HepG2 (cell line): ENCODE measurements around the gene SPTB. TPM values are rescaled to one million over a fixed set of nuclear protein-coding genes. Genes with fewer than 3 reads are reported as not detected.

Experiments
- ARID4A ChIP-seq: sonication (generic); formaldehyde crosslinking; IDR thresholded peaks from 2 replicates; pipeline ENCODE4 v1.5.0; 2020; ENCODE audit warnings: mild to moderate bottlenecking, missing genetic modification reagents, borderline replicate concordance
- ASH2L ChIP-seq: fragments of 300-600, 200-600 bp; sonication (generic); IDR thresholded peaks from 2 replicates; pipeline ENCODE4 v1.7.0; 2017; ENCODE audit warnings: low read depth, mild to moderate bottlenecking, moderate library complexity, mixed read lengths, low read length; ENCODE audit not compliant: insufficient read length
- HOXD1 ChIP-seq: sonication (generic); formaldehyde crosslinking; IDR thresholded peaks from 2 replicates; pipeline ENCODE4 v1.5.0; 2020; ENCODE audit warnings: missing genetic modification reagents
- KLF11 ChIP-seq: IDR thresholded peaks from 2 replicates; pipeline ENCODE4 v1.6.1; 2016; ENCODE audit warnings: missing compliant biosample characterization
- MAF1 ChIP-seq: sonication (generic); formaldehyde crosslinking; IDR thresholded peaks from 2 replicates; pipeline ENCODE4 v1.5.0; 2020; ENCODE audit warnings: missing genetic modification reagents, borderline replicate concordance
- MAX ChIP-seq: IDR thresholded peaks from 2 replicates; pipeline ENCODE4 v1.6.1; 2012; ENCODE audit warnings: inconsistent platforms
- MBD4 ChIP-seq: IDR thresholded peaks from 2 replicates; pipeline ENCODE4 v1.6.1; 2012; ENCODE audit warnings: low read length, inconsistent platforms, borderline replicate concordance
- NFKB2 ChIP-seq: sonication (generic); formaldehyde crosslinking; IDR thresholded peaks from 2 replicates; pipeline ENCODE4 v1.4.0; 2020; ENCODE audit warnings: missing genetic modification reagents, borderline replicate concordance
- SALL1 ChIP-seq: sonication (generic); formaldehyde crosslinking; IDR thresholded peaks from 2 replicates; pipeline ENCODE4 v1.8.0; 2022; ENCODE audit warnings: mild to moderate bottlenecking, missing genetic modification reagents
- SALL2 ChIP-seq: sonication (generic); formaldehyde crosslinking; IDR thresholded peaks from 2 replicates; pipeline ENCODE4 v1.8.1; 2023; ENCODE audit warnings: mild to moderate bottlenecking, missing genetic modification reagents, inconsistent platforms
- SOX6 ChIP-seq, 2 experiments: fragments of 450-650 bp in 1 of 2; sonication (generic) in 1 of 2; formaldehyde crosslinking in 1 of 2; IDR thresholded peaks; 2 replicates each; pipeline versions ENCODE4 v1.4.0 to v1.6.1; 2017 to 2020; ENCODE audit warnings: antibody characterized with exemption in 1 of 2, mild to moderate bottlenecking in 1 of 2, missing genetic modification reagents in 1 of 2
- ZNF18 ChIP-seq: sonication (generic); formaldehyde crosslinking; IDR thresholded peaks from 2 replicates; pipeline ENCODE4 v1.8.0; 2022; ENCODE audit warnings: mild to moderate bottlenecking, missing genetic modification reagents; ENCODE audit not compliant: insufficient replicate concordance
- ZNF414 ChIP-seq: sonication (generic); formaldehyde crosslinking; IDR thresholded peaks from 2 replicates; pipeline ENCODE4 v1.5.0; 2020; ENCODE audit warnings: missing genetic modification reagents
- ZNF446 ChIP-seq: sonication (generic); formaldehyde crosslinking; IDR thresholded peaks from 2 replicates; pipeline ENCODE4 v1.5.0; 2020; ENCODE audit warnings: mild to moderate bottlenecking, missing genetic modification reagents
- ZNF7 ChIP-seq: IDR thresholded peaks from 2 replicates; pipeline ENCODE4 v1.6.1; 2016; ENCODE audit warnings: missing biosample characterization, missing genetic modification reagents
- ZNF704 ChIP-seq: sonication (generic); formaldehyde crosslinking; IDR thresholded peaks from 2 replicates; pipeline ENCODE4 v1.8.1; 2023; ENCODE audit warnings: mild to moderate bottlenecking, inconsistent platforms, moderate library complexity, missing genetic modification reagents, borderline replicate concordance
- ZNF775 ChIP-seq: sonication (generic); formaldehyde crosslinking; IDR thresholded peaks from 2 replicates; pipeline ENCODE4 v1.4.0; 2020; ENCODE audit warnings: missing genetic modification reagents, mild to moderate bottlenecking, moderate library complexity, borderline replicate concordance
- ZNF777 ChIP-seq: sonication (generic); formaldehyde crosslinking; IDR thresholded peaks from 2 replicates; pipeline ENCODE4 v1.4.0; 2020; ENCODE audit warnings: missing genetic modification reagents
- ZSCAN29 ChIP-seq: sonication (generic); formaldehyde crosslinking; conservative IDR thresholded peaks from 2 replicates; pipeline ENCODE4 v1.4.0; 2020; ENCODE audit warnings: mild to moderate bottlenecking, missing genetic modification reagents
- polyA plus RNA-seq, 8 experiments: library from polyadenylated mRNA; depleted of rRNA in 3 of 8; stranded (reverse) in 7 of 8; unstranded in 1 of 8; fragments of >200 nt; fragmentation: Illumina TruSeq in 4 of 8; extraction: Trizol in 4 of 8; gene quantifications; 2 replicates each; pipeline versions ENCODE4 v1.2.1 to v1.2.3, GENCODE V29; 2011 to 2016; ENCODE audit warnings: low read depth in 4 of 8, missing spikeins in 1 of 8, mixed read lengths in 1 of 8; ENCODE audit not compliant: insufficient read depth in 1 of 8
- total RNA-seq, 5 experiments: library from RNA; depleted of rRNA; stranded (reverse); fragments of >200 nt; fragmentation: Illumina TruSeq; extraction: Trizol; gene quantifications; 2 replicates each; pipeline ENCODE4 v1.2.3, GENCODE V29; 2016; ENCODE audit warnings: low read depth in 1 of 5

The SPTB gene
- total and polyA plus RNA-seq, 2 of the 13 experiments (the other 11 are each of a cell fraction or from before 2014, with no cell fraction given) = 0.01 to 0.02 TPM

GRCh38 chr14:64704143-64704742, 175.5 kb downstream of the SPTB start, which contains the start of gene PLEKHG3 (continued):
- TF ChIP-seq SALL1 (CRISPR knock-in tag) (peak; percentile 73; the same call in 1 of the 2 replicates), ARID4A (CRISPR knock-in tag) (peak; percentile 86), ZNF7 (no peak), MAF1 (CRISPR knock-in tag) (0 out of 2 replicates have a peak, but pooled peaks have one; percentile 86), ASH2L (peak; percentile 41), SOX6 (IDR thresholded peaks at IDR 0.05) (no peak), SOX6 (CRISPR knock-in tag; IDR thresholded peaks at IDR 0.05) (peak; percentile 66), ZNF414 (0 out of 2 replicates have a peak, but pooled peaks have one; percentile 49), KLF11 (CRISPR knock-in tag) (no peak), ZNF18 (CRISPR knock-in tag) (peak; percentile 60), MBD4 (no peak), SALL2 (CRISPR knock-in tag) (peak; percentile 65; the same call in 1 of the 2 replicates), MAX (peak; percentile 80), ZNF446 (CRISPR knock-in tag) (peak; percentile 32; the same call in 1 of the 2 replicates), ZSCAN29 (CRISPR knock-in tag) (0 out of 2 replicates have a peak, but pooled peaks have one; percentile 3), ZNF704 (CRISPR knock-in tag) (no peak; the same call in 1 of the 2 replicates), HOXD1 (CRISPR knock-in tag) (peak; percentile 66; the same call in 1 of the 2 replicates), ZNF775 (CRISPR knock-in tag) (no peak), ZNF777 (CRISPR knock-in tag) (peak; percentile 70; the same call in 1 of the 2 replicates), NFKB2 (CRISPR knock-in tag) (0 out of 2 replicates have a peak, but pooled peaks have one; percentile 55)
